ENCODE measurements around the gene ANO6.

DNA sequence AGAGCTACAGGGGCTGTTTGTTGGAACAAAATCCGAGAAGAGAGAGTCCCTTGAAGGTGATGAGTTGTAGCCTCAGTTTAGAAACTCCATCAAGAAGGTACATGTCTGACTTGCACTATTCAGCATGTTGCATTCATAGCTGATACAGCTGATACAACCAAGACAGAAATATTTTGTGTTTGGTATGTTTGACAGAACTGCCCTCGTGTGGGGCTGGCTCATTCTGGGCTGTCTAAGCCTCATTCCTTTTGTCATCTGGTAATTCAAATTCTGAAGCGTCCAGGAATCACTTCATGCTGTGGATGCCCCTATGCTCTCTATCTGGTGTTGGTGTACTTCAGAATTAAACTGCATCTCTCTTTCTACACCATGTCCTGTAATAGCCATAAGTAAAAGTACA is 126.3 kb downstream of the ANO6 start:
- TF ChIP-seq, protein P1, sequence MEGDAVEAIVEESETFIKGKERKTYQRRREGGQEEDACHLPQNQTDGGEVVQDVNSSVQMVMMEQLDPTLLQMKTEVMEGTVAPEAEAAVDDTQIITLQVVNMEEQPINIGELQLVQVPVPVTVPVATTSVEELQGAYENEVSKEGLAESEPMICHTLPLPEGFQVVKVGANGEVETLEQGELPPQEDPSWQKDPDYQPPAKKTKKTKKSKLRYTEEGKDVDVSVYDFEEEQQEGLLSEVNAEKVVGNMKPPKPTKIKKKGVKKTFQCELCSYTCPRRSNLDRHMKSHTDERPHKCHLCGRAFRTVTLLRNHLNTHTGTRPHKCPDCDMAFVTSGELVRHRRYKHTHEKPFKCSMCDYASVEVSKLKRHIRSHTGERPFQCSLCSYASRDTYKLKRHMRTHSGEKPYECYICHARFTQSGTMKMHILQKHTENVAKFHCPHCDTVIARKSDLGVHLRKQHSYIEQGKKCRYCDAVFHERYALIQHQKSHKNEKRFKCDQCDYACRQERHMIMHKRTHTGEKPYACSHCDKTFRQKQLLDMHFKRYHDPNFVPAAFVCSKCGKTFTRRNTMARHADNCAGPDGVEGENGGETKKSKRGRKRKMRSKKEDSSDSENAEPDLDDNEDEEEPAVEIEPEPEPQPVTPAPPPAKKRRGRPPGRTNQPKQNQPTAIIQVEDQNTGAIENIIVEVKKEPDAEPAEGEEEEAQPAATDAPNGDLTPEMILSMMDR (conservative IDR thresholded peaks at IDR 0.05; ENCODE audit: low read depth, low read length), result no peak
- no peak for TF ChIP-seq EZH2phosphoT487 (IDR thresholded peaks at IDR 0.05; ENCODE audit: borderline replicate concordance, low read length)

Data from PC-3 (cell line).